IMR-90 (cell line): ENCODE measurements around the gene TMEM129. TPM values are rescaled to one million over a fixed set of nuclear protein-coding genes. Genes with fewer than 3 reads are reported as not detected.

Experiments
- ATAC-seq: fragments of 200-7000 bp; cut with Tn5 transposase; 2 replicates; pipeline ENCODE4 v1.9.1; 2020; ENCODE audit warnings: low read depth, mild to moderate bottlenecking, moderate library complexity
- BruUV-seq: library from RNA; stranded (reverse); fragments of 400-500 nt; replicated peaks from 2 replicates; lab custom pipeline; 2021; lab: Mats Ljungman, UMichigan
- CTCF ChIA-PET: fragments of 300-600 bp; formaldehyde crosslinking; extraction: SDS; loops from one replicate; lab custom pipeline; 2021; ENCODE audit warnings: antibody characterized with exemption; lab: Yijun Ruan, JAX
- POLR2A ChIA-PET: fragments of 300-600 bp; sonication (Branson Sonifier 250); formaldehyde crosslinking; loops from one replicate; lab custom pipeline; 2022; ENCODE audit warnings: antibody characterized with exemption; ENCODE audit not compliant: unreplicated experiment; lab: Charles Lee
- DNase-seq: peaks from one replicate; pipeline ENCODE4 v3.0.0; 2013
- H2AFZ ChIP-seq: replicated peaks from 2 replicates; pipeline ENCODE3; 2013; ENCODE audit warnings: low read length, mild to moderate bottlenecking; ENCODE audit not compliant: poor library complexity
- H2AK5ac ChIP-seq: 2 replicates; pipeline ENCODE4 v1.6.1; 2013; ENCODE audit warnings: low read depth, low read length, inconsistent platforms
- H2AK9ac ChIP-seq: replicated peaks from 2 replicates; pipeline ENCODE3; 2013; ENCODE audit warnings: mild to moderate bottlenecking, low read depth, low read length, moderate library complexity; ENCODE audit not compliant: poor library complexity
- H2BK120ac ChIP-seq: 2 replicates; pipeline ENCODE4 v1.6.1; 2013; ENCODE audit warnings: low read depth, low read length, inconsistent platforms
- H2BK15ac ChIP-seq: 3 replicates; pipeline ENCODE4 v1.6.1; 2013; ENCODE audit warnings: low read depth, low read length, inconsistent platforms
- H2BK20ac ChIP-seq: 2 replicates; pipeline ENCODE4 v1.6.1; 2013; ENCODE audit warnings: low read depth, mild to moderate bottlenecking, inconsistent platforms, low read length, moderate library complexity
- H2BK5ac ChIP-seq: 2 replicates; pipeline ENCODE4 v1.6.1; 2013; ENCODE audit warnings: mild to moderate bottlenecking, low read depth, low read length, inconsistent platforms; ENCODE audit not compliant: poor library complexity, severe bottlenecking
- H3K14ac ChIP-seq: replicated peaks from 2 replicates; pipeline ENCODE4 v1.6.1; 2013; ENCODE audit warnings: low read depth, low read length, inconsistent platforms
- H3K18ac ChIP-seq: 2 replicates; pipeline ENCODE4 v1.6.1; 2013; ENCODE audit warnings: low read depth, low read length, control low read depth
- H3K23ac ChIP-seq: 2 replicates; pipeline ENCODE4 v1.6.1; 2013; ENCODE audit warnings: low read depth, low read length, inconsistent platforms
- H3K27ac ChIP-seq: 2 replicates; pipeline ENCODE4 v1.5.1; 2013; ENCODE audit warnings: mild to moderate bottlenecking, control low read depth, low read length; ENCODE audit not compliant: insufficient read depth
- H3K27me3 ChIP-seq: 2 replicates; pipeline ENCODE4 v1.6.1; 2013; ENCODE audit warnings: low read length; ENCODE audit not compliant: control insufficient read depth, insufficient read depth
- H3K36me3 ChIP-seq: 2 replicates; pipeline ENCODE4 v1.6.1; 2013; ENCODE audit warnings: low read length, mixed read lengths; ENCODE audit not compliant: control insufficient read depth, insufficient read depth
- H3K4ac ChIP-seq: 2 replicates; pipeline ENCODE4 v1.6.1; 2013; ENCODE audit warnings: low read depth, low read length, inconsistent platforms
- H3K4me1 ChIP-seq: 2 replicates; pipeline ENCODE4 v1.6.1; 2013; ENCODE audit warnings: low read length, mixed read lengths; ENCODE audit not compliant: control insufficient read depth, insufficient read depth
- H3K4me2 ChIP-seq: 2 replicates; pipeline ENCODE4 v1.6.1; 2013; ENCODE audit warnings: low read depth, mild to moderate bottlenecking, control low read depth, low read length, moderate library complexity
- H3K4me3 ChIP-seq: 2 replicates; pipeline ENCODE4 v1.5.1; 2013; ENCODE audit warnings: low read depth, mild to moderate bottlenecking, control low read depth, low read length, moderate library complexity; ENCODE audit not compliant: insufficient read depth
- H3K56ac ChIP-seq: 2 replicates; pipeline ENCODE4 v1.6.1; 2013; ENCODE audit warnings: low read length, inconsistent platforms; ENCODE audit not compliant: insufficient read depth; ENCODE audit errors: extremely low read depth
- H3K79me1 ChIP-seq, 2 experiments: 2 replicates each; pipeline ENCODE4 v1.6.1; 2013; ENCODE audit warnings: low read length in 2 of 2, inconsistent platforms in 1 of 2, low read depth in 1 of 2
- H3K9ac ChIP-seq: 2 replicates; pipeline ENCODE4 v1.6.1; 2013; ENCODE audit warnings: low read depth, low read length, control low read depth
- H3K9me1 ChIP-seq: 2 replicates; pipeline ENCODE4 v1.6.1; 2013; ENCODE audit warnings: low read length, inconsistent platforms; ENCODE audit not compliant: insufficient read depth
- H3K9me3 ChIP-seq: 2 replicates; pipeline ENCODE4 v1.6.1; 2013; ENCODE audit warnings: low read length; ENCODE audit not compliant: control insufficient read depth, insufficient read depth
- H4K20me1 ChIP-seq: 2 replicates; pipeline ENCODE4 v1.6.1; 2013; ENCODE audit warnings: low read length, inconsistent platforms; ENCODE audit not compliant: insufficient read depth
- H4K5ac ChIP-seq: 2 replicates; pipeline ENCODE4 v1.6.1; 2013; ENCODE audit warnings: mild to moderate bottlenecking, low read depth, low read length, control low read depth
- H4K8ac ChIP-seq, 2 experiments: 2 replicates each; pipeline ENCODE4 v1.6.1; 2013; ENCODE audit warnings: low read depth in 2 of 2, low read length in 2 of 2, control low read depth in 1 of 2, inconsistent platforms in 1 of 2
- H4K91ac ChIP-seq: 2 replicates; pipeline ENCODE4 v1.6.1; 2013; ENCODE audit warnings: low read depth, low read length, inconsistent platforms; ENCODE audit not compliant: insufficient read depth
- CEBPB ChIP-seq: IDR thresholded peaks from 2 replicates; pipeline ENCODE4 v1.6.1; 2012; ENCODE audit warnings: low read depth, low read length, improper control_type of control experiment
- CTCF ChIP-seq: conservative IDR thresholded peaks from 2 replicates; pipeline ENCODE4 v1.5.1; 2012; ENCODE audit warnings: mild to moderate bottlenecking, low read depth, low read length, improper control_type of control experiment
- ELK1 ChIP-seq: fragments of 150-350 bp; IDR thresholded peaks from 2 replicates; pipeline ENCODE4 v1.6.1; 2016; ENCODE audit warnings: low read depth, mild to moderate bottlenecking, low read length, moderate library complexity, borderline replicate concordance
- FOS ChIP-seq: fragments of 150-350 bp; IDR thresholded peaks from 2 replicates; pipeline ENCODE4 v1.6.1; 2016; ENCODE audit warnings: low read depth, low read length
- MAZ ChIP-seq: IDR thresholded peaks from 2 replicates; pipeline ENCODE4 v1.6.1; 2012; ENCODE audit warnings: low read depth, mild to moderate bottlenecking, low read length, improper control_type of control experiment, moderate library complexity, borderline replicate concordance
- MXI1 ChIP-seq: IDR thresholded peaks from 2 replicates; pipeline ENCODE4 v1.6.1; 2012; ENCODE audit warnings: low read depth, mild to moderate bottlenecking, low read length, moderate library complexity, borderline replicate concordance
- NFE2L2 ChIP-seq: fragments of 150-350 bp; IDR thresholded peaks from 2 replicates; pipeline ENCODE4 v1.6.1; 2016; ENCODE audit warnings: low read depth, mild to moderate bottlenecking, low read length
- POLR2A ChIP-seq: IDR thresholded peaks from 2 replicates; pipeline ENCODE4 v1.6.1; 2012; ENCODE audit warnings: mild to moderate bottlenecking, low read depth, low read length
- RAD21 ChIP-seq: IDR thresholded peaks from 2 replicates; pipeline ENCODE4 v1.6.1; 2012; ENCODE audit warnings: low read length, improper control_type of control experiment
- RFX5 ChIP-seq: IDR thresholded peaks from 2 replicates; pipeline ENCODE4 v1.8.0; 2012; ENCODE audit warnings: low read depth, mild to moderate bottlenecking, low read length, moderate library complexity
- SMC3 ChIP-seq: fragments of 150-350 bp; IDR thresholded peaks from 2 replicates; pipeline ENCODE4 v1.6.1; 2016; ENCODE audit warnings: low read depth, mild to moderate bottlenecking, antibody characterized with exemption, low read length, moderate library complexity
- USF2 ChIP-seq: fragments of 150-350 bp; IDR thresholded peaks from 2 replicates; pipeline ENCODE4 v1.6.1; 2017; ENCODE audit warnings: mild to moderate bottlenecking, antibody characterized with exemption, low read length, low read depth
- WGBS, 2 experiments: methylation state at CpG; one replicate each; pipeline versions ENCODE4 v1.1.5 to v1.1.7; 2013; ENCODE audit warnings: missing lambda C conversion rate in 2 of 2; ENCODE audit not compliant: insufficient read length in 1 of 2; ENCODE audit errors: extremely low coverage in 2 of 2; 5-methylcytosine and 5-hydroxymethylcytosine counted together
- dilution Hi-C: fragments of 300-500 bp; cut with HindIII; formaldehyde crosslinking; loops from one replicate; pipeline ENCODE4 v1.14.3; 2018; ENCODE audit warnings: low sequenced_read_pairs; ENCODE audit not compliant: unreplicated experiment
- in situ Hi-C: fragments of 300-500 bp; cut with MboI; formaldehyde crosslinking; loops from 3 replicates; pipeline ENCODE4 v1.14.3; 2019; ENCODE audit warnings: low sequenced_read_pairs, inconsistent platforms, mixed read lengths
- intact Hi-C: fragments of 100-400 bp; cut with micrococcal nuclease; formaldehyde crosslinking; loops from 2 replicates; pipeline ENCODE4 v1.10.0; 2022
- polyA plus RNA-seq, 3 experiments: library from polyadenylated mRNA; depleted of rRNA; stranded (reverse); fragments of >200 nt; gene quantifications; 2 replicates each; pipeline ENCODE4 v1.2.3, GENCODE V29; 2012; ENCODE audit warnings: low replicate concordance in 1 of 3
- total RNA-seq: library from RNA; depleted of rRNA; stranded (reverse); fragments of >200 nt; gene quantifications from 2 replicates; pipeline ENCODE4 v1.2.3, GENCODE V29; 2012

The TMEM129 gene
- total and polyA plus RNA-seq, 2 of the 4 experiments (the other 2 are of a cell fraction) = 6.6 to 26.6 TPM

GRCh38 chr4:1731180-1731579 lies 10.1 kb upstream of the TMEM129 start:
- no peak overlapping the region for H4K8ac ChIP-seq
- no peak overlapping the region for H4K5ac ChIP-seq
- H3K9me3 ChIP-seq = no peaks in the 10 kb centered on the region
- intact Hi-C loops = no loop called here
- H3K4me3 ChIP-seq = no peak overlapping the region
- DNase-seq (peak; percentile 53), ATAC-seq (no peak)
- no peak overlapping the region for H3K23ac ChIP-seq
- H3K4ac ChIP-seq = no peak overlapping the region
- no peak for TF ChIP-seq NFE2L2
- TF ChIP-seq SMC3 = no peak
- TF ChIP-seq RAD21 = no peak
- TF ChIP-seq CTCF = no peak
- no peak for TF ChIP-seq MAZ
- no peak for TF ChIP-seq MXI1
- TF ChIP-seq FOS = no peak
- no peak for TF ChIP-seq POLR2A
- TF ChIP-seq RFX5 = no peak
- no peak for TF ChIP-seq CEBPB
- TF ChIP-seq ELK1 = no peak
- no peak for TF ChIP-seq USF2
- H3K27me3 ChIP-seq = no peaks in the 10 kb centered on the region
- H2BK5ac ChIP-seq = no peak overlapping the region
- peaks cover 28% of the 10 kb centered on the region for H4K20me1 ChIP-seq
- H4K91ac ChIP-seq = no peak overlapping the region
- H3K4me1 ChIP-seq = peaks cover 9% of the 10 kb centered on the region
- peak overlapping the region; percentile 32 for H2AFZ ChIP-seq
- no peak overlapping the region for H2AK9ac ChIP-seq
- H3K18ac ChIP-seq = no peak overlapping the region
- H3K9ac ChIP-seq = no peak overlapping the region
- H3K79me1 ChIP-seq = peaks cover 53 to 84% of the 10 kb centered on the region in 2 experiments
- no peak overlapping the region for H3K4me2 ChIP-seq
- BruUV-seq = no TSS peak
- ChIA-PET POLR2A (no interaction called here), CTCF (interaction anchor here (1.0 kb wide), 1 partner anchor 38 kb away, joined by 3 read pairs; no protein-coding TSS in a partner anchor)
- no peak overlapping the region for H2BK20ac ChIP-seq
- dilution Hi-C loops = no loop called here
- H3K56ac ChIP-seq = no peak overlapping the region
- H3K36me3 ChIP-seq = peaks cover 33% of the 10 kb centered on the region
- H2BK120ac ChIP-seq = no peak overlapping the region
- no peak overlapping the region for H2BK15ac ChIP-seq
- in situ Hi-C loops = no loop called here
- no peak overlapping the region for H3K14ac ChIP-seq
- peaks cover 9% of the 10 kb centered on the region for H3K9me1 ChIP-seq
- 95% methylated on average over 6 of the region's 10 CpGs; no CpG with 5 or more reads in 1 of the 2 experiments for WGBS, 2 experiments
- no peak overlapping the region for H2AK5ac ChIP-seq
- no peak overlapping the region for H3K27ac ChIP-seq
